ENCODE data around the gene ATL1.
"Not testable (repeated sequence)": the region's sequence is repeated elsewhere in the genome, so short reads cannot be mapped to it uniquely, and the experiment has no call there.

GRCh38 chr14:50624947-50625346 lies 65.0 kb downstream of the ATL1 start:
- TF ChIP-seq CTCF (conservative IDR thresholded peaks at IDR 0.05; ENCODE audit: low read length); EZH2phosphoT487 (IDR thresholded peaks at IDR 0.05; ENCODE audit: borderline replicate concordance): not testable (repeated sequence)
